A549 treated with AZD2906 at 1 μM for 4 hours (cell line): Measurements from ENCODE around the gene SYTL2. TPM values are rescaled to one million over a fixed set of nuclear protein-coding genes. Genes with fewer than 3 reads are reported as not detected.

Source experiments
- total RNA-seq: library from RNA; stranded (reverse); fragments of 200-300 nt; extraction: Qiagen RNA extraction; gene quantifications from 5 replicates; pipeline ENCODE4 v1.2.3, GENCODE V29; 2022

SYTL2 gene
- 6.5 to 15.9 TPM (median 7.0 TPM) in 5 replicates for total RNA-seq

GRCh38 chr11:85810871-85811611 is at the start of gene SYTL2:
SYTL2 (minus strand) TSS chr11:85811141; CDS start chr11:85757725, 53,416 bp downstream.

GRCh38 chr11:85855341-85855656 is 44.4 kb upstream of the SYTL2 start, which contains the start of gene CCDC83:
CCDC83 (plus strand) TSS chr11:85855383; CDS start chr11:85865124, 9,741 bp downstream.

DNA sequence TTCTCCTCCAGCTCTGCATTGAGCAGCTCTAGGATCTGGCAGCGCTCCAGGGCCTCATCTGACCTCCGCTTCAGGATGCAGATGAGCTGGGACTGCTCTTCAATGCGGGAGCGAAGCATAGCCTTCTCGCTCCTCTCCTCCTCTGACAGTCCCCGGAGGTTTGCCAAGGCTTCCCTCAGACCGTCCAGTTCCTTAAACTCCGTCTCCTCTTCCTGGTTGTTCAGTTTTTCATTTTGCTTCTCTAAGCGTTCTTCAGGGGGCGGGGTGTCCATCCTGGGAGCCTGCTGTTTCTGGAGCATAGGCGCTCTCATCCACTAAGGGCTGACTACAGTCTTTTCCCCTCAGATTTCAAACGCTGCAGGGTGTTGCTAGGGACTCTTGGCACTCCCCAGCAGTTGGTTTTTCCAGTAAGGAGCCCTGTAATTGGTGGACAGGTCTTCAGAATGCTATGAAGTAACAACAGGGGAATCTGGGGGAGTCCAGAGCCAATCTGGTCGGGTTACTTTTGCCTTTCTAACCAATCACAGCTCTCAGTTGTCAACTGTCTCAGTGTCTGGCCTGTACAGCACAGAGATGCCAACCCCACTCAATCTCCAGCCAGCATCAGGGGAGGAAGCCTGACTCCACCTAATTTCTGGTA is 125.0 kb downstream of the SYTL2 start, which contains the start of gene CCDC89:
Gene CCDC89 (minus strand): TSS at position 376 of the 640 bp plus-strand sequence. CDS start 65 bp downstream, at position 311.

GRCh38 chr11:85664615-85665481 is 146.1 kb downstream of the SYTL2 start, which contains the start of gene CREBZF:
CREBZF (minus strand) TSS chr11:85665129; CDS start chr11:85664875, 254 bp downstream.

GRCh38 chr11:85647604-85648299 is 163.2 kb downstream of the SYTL2 start, which contains the start of gene TMEM126A:
TMEM126A (plus strand) TSS chr11:85647967; CDS start chr11:85650256, 2,289 bp downstream.

Other genes starting within 250 kb of the SYTL2 start
- 0.14 to 0.44 TPM (median 0.33 TPM) in 5 replicates for gene DLG2, start 183.8 kb downstream of the SYTL2 start, total RNA-seq
- gene TMEM126B, start 182.5 kb downstream of the SYTL2 start, total RNA-seq = 49.7 to 65.4 TPM (median 50.9 TPM) in 5 replicates
- 49.2 to 56.5 TPM (median 53.8 TPM) in 5 replicates for gene TMEM126A, start 163.2 kb downstream of the SYTL2 start, total RNA-seq
- gene CREBZF, start 146.0 kb downstream of the SYTL2 start, total RNA-seq = 22.2 to 27.1 TPM (median 25.6 TPM) in 5 replicates
- not detected in 5 replicates for gene CCDC89, start 124.9 kb downstream of the SYTL2 start, total RNA-seq
- not detected in 5 replicates for gene CCDC83, start 44.2 kb upstream of the SYTL2 start, total RNA-seq